HUES64 (cell line): ENCODE measurements around the gene ADCY5.

ENCODE experiments used
- H3K27ac ChIP-seq: 2 replicates; pipeline ENCODE4 v1.7.0; 2013; ENCODE audit warnings: low read depth, low read length, inconsistent platforms
- H3K27me3 ChIP-seq: 2 replicates; pipeline ENCODE4 v1.6.1; 2013; ENCODE audit warnings: mild to moderate bottlenecking, low read length; ENCODE audit not compliant: insufficient read depth
- H3K36me3 ChIP-seq: 2 replicates; pipeline ENCODE4 v1.6.1; 2013; ENCODE audit warnings: mild to moderate bottlenecking, low read length; ENCODE audit not compliant: insufficient read depth
- H3K4me1 ChIP-seq: 2 replicates; pipeline ENCODE4 v1.6.1; 2013; ENCODE audit warnings: mild to moderate bottlenecking, low read length, moderate library complexity; ENCODE audit not compliant: insufficient read depth
- H3K4me3 ChIP-seq: 2 replicates; pipeline ENCODE4 v1.5.1; 2013; ENCODE audit warnings: mild to moderate bottlenecking, low read length, moderate library complexity
- H3K9ac ChIP-seq: 2 replicates; pipeline ENCODE4 v1.6.1; 2013; ENCODE audit warnings: mild to moderate bottlenecking, low read depth, low read length
- H3K9me3 ChIP-seq: 2 replicates; pipeline ENCODE4 v1.6.1; 2013; ENCODE audit warnings: low read depth, low read length; ENCODE audit not compliant: insufficient read depth
- whole genome bisulfite sequencing: fragments of 150-250, 120-280 bp; methylation state at CpG from one replicate; pipeline ENCODE4 v1.1.7; 2013; ENCODE audit warnings: missing lambda C conversion rate; 5-methylcytosine and 5-hydroxymethylcytosine counted together

Gene ADCY5

GRCh38 chr3:123294296-123294938 lies 154.5 kb downstream of the ADCY5 start:
- Histone ChIP-seq H3K27me3 (no peaks in the 10 kb centered on the region), H3K4me3 (no peak overlapping the region), H3K9me3 (no peaks in the 10 kb centered on the region), H3K4me1 (no peaks in the 10 kb centered on the region), H3K36me3 (peaks cover 4% of the 10 kb centered on the region; the same call in 1 of the 2 replicates), H3K27ac (no peak overlapping the region), H3K9ac (no peak overlapping the region)
- WGBS = 95% methylated on average over 13 of the region's 13 CpGs

- no peaks in the 10 kb centered on the region for H3K9me3 ChIP-seq
- peaks cover 4% of the 10 kb centered on the region; the same call in 1 of the 2 replicates for H3K36me3 ChIP-seq
- H3K9ac ChIP-seq = no peak overlapping the region
- no peak overlapping the region for H3K4me3 ChIP-seq
- no peak overlapping the region for H3K27ac ChIP-seq
- no peaks in the 10 kb centered on the region for H3K27me3 ChIP-seq
- 81% methylated on average over 15 of the region's 15 CpGs for WGBS
- no peaks in the 10 kb centered on the region for H3K4me1 ChIP-seq
Measured at GRCh38 chr3:123292321-123293310, 156.3 kb downstream of the ADCY5 start.

- Histone ChIP-seq H3K9ac (no peak overlapping the region), H3K4me3 (no peak overlapping the region), H3K36me3 (peaks cover 4% of the 10 kb centered on the region; the same call in 1 of the 2 replicates), H3K27ac (no peak overlapping the region), H3K27me3 (no peaks in the 10 kb centered on the region), H3K4me1 (no peaks in the 10 kb centered on the region), H3K9me3 (no peaks in the 10 kb centered on the region)
- 87% methylated on average over 7 of the region's 7 CpGs for WGBS
Measured at GRCh38 chr3:123291404-123291803, 157.5 kb downstream of the ADCY5 start.

GRCh38 chr3:123290962-123291361 lies 157.9 kb downstream of the ADCY5 start:
- H3K36me3 ChIP-seq = peaks cover 4% of the 10 kb centered on the region; the same call in 1 of the 2 replicates
- no peak overlapping the region for H3K4me3 ChIP-seq
- no peak overlapping the region for H3K27ac ChIP-seq
- WGBS = 93% methylated on average over 23 of the region's 23 CpGs
- no peak overlapping the region for H3K9ac ChIP-seq
- H3K9me3 ChIP-seq = no peaks in the 10 kb centered on the region
- H3K27me3 ChIP-seq = no peaks in the 10 kb centered on the region
- no peaks in the 10 kb centered on the region for H3K4me1 ChIP-seq

- no peak overlapping the region for H3K27ac ChIP-seq
- H3K36me3 ChIP-seq = peaks cover 6% of the 10 kb centered on the region; the same call in 1 of the 2 replicates
- H3K9me3 ChIP-seq = no peaks in the 10 kb centered on the region
- H3K4me1 ChIP-seq = no peaks in the 10 kb centered on the region
- WGBS = 95% methylated on average over 13 of the region's 13 CpGs
- no peaks in the 10 kb centered on the region for H3K27me3 ChIP-seq
- H3K9ac ChIP-seq = no peak overlapping the region
- H3K4me3 ChIP-seq = no peak overlapping the region
Measured at GRCh38 chr3:123290107-123290930, 158.6 kb downstream of the ADCY5 start.

GRCh38 chr3:123289391-123290106 lies 159.3 kb downstream of the ADCY5 start:
- no peak overlapping the region for H3K27ac ChIP-seq
- H3K36me3 ChIP-seq = peaks cover 12% of the 10 kb centered on the region
- no peaks in the 10 kb centered on the region for H3K9me3 ChIP-seq
- no peak overlapping the region for H3K9ac ChIP-seq
- no peaks in the 10 kb centered on the region for H3K4me1 ChIP-seq
- no peaks in the 10 kb centered on the region for H3K27me3 ChIP-seq
- no peak overlapping the region for H3K4me3 ChIP-seq
- WGBS = 95% methylated on average over 20 of the region's 20 CpGs

- H3K36me3 ChIP-seq = peaks cover 12% of the 10 kb centered on the region
- WGBS = 87% methylated on average over 6 of the region's 6 CpGs
- H3K4me3 ChIP-seq = no peak overlapping the region
- no peak overlapping the region for H3K27ac ChIP-seq
- H3K4me1 ChIP-seq = no peaks in the 10 kb centered on the region
- no peaks in the 10 kb centered on the region for H3K27me3 ChIP-seq
- H3K9me3 ChIP-seq = no peaks in the 10 kb centered on the region
- no peak overlapping the region for H3K9ac ChIP-seq
Measured at GRCh38 chr3:123287962-123288302, 161.0 kb downstream of the ADCY5 start.

GRCh38 chr3:123287051-123287961 lies 161.6 kb downstream of the ADCY5 start:
- Histone ChIP-seq H3K4me3 (no peak overlapping the region), H3K9ac (no peak overlapping the region), H3K36me3 (peaks cover 12% of the 10 kb centered on the region), H3K9me3 (no peaks in the 10 kb centered on the region), H3K4me1 (no peaks in the 10 kb centered on the region), H3K27me3 (no peaks in the 10 kb centered on the region), H3K27ac (no peak overlapping the region)
- 90% methylated on average over 14 of the region's 14 CpGs for WGBS

GRCh38 chr3:123286308-123287023 lies 162.4 kb downstream of the ADCY5 start:
- 82% methylated on average over 16 of the region's 16 CpGs for WGBS
- Histone ChIP-seq H3K27ac (no peak overlapping the region), H3K4me3 (no peak overlapping the region), H3K9me3 (no peaks in the 10 kb centered on the region), H3K36me3 (peaks cover 12% of the 10 kb centered on the region), H3K9ac (no peak overlapping the region), H3K27me3 (no peaks in the 10 kb centered on the region), H3K4me1 (no peaks in the 10 kb centered on the region)
